Measurements from ENCODE around the gene SORL1.
"Not testable (repeated sequence)": the region's sequence is repeated elsewhere in the genome, so short reads cannot be mapped to it uniquely, and the experiment has no call there.

Gene SORL1

GRCh38 chr11:121473064-121473777 is 21.1 kb downstream of the SORL1 start:
- DNase-seq: peak in 25 of 56 donors; percentile 6 to 69 (median 30)

- DNase-seq: peak in 1 of 56 donors; percentile 22
Measured at GRCh38 chr11:121474680-121475079, 22.6 kb downstream of the SORL1 start.

GRCh38 chr11:121476379-121477032 is 24.4 kb downstream of the SORL1 start:
- no peak for DNase-seq

- DNase-seq: no peak
Measured at GRCh38 chr11:121478226-121478894, 26.2 kb downstream of the SORL1 start.

GRCh38 chr11:121478895-121479697 is 27.0 kb downstream of the SORL1 start:
- DNase-seq: no peak

GRCh38 chr11:121479698-121480238 is 27.7 kb downstream of the SORL1 start:
- no peak for DNase-seq

GRCh38 chr11:121481484-121482230 is 29.5 kb downstream of the SORL1 start:
- not testable (repeated sequence) for DNase-seq

GRCh38 chr11:121482231-121483129 is 30.4 kb downstream of the SORL1 start:
- peak in 4 of 56 donors; percentile 7 to 54 (median 24) for DNase-seq

- DNase-seq: no peak
Measured at GRCh38 chr11:121483805-121484480, 31.8 kb downstream of the SORL1 start.

- no peak for DNase-seq
Measured at GRCh38 chr11:121485216-121485615, 33.1 kb downstream of the SORL1 start.

GRCh38 chr11:121486054-121486453 is 33.9 kb downstream of the SORL1 start:
- no peak for DNase-seq

- DNase-seq: no peak
Measured at GRCh38 chr11:121487191-121487590, 35.1 kb downstream of the SORL1 start.

GRCh38 chr11:121488170-121488569 is 36.1 kb downstream of the SORL1 start:
- peak in 4 of 56 donors; percentile 6 to 20 (median 13) for DNase-seq

GRCh38 chr11:121488641-121489040 is 36.5 kb downstream of the SORL1 start:
- no peak for DNase-seq

GRCh38 chr11:121489823-121490222 is 37.7 kb downstream of the SORL1 start:
- no peak for DNase-seq

- peak in 11 of 56 donors; percentile 16 to 58 (median 35) for DNase-seq
Measured at GRCh38 chr11:121494355-121495099, 42.4 kb downstream of the SORL1 start.

GRCh38 chr11:121497176-121497998 is 45.3 kb downstream of the SORL1 start:
- no peak for DNase-seq

Data from nucleus accumbens (tissue), 56 donors.